Mucosa of descending colon (tissue), 3 donors: ENCODE data around the gene U2AF2. TPM values are rescaled to one million over a fixed set of nuclear protein-coding genes. Genes with fewer than 3 reads are reported as not detected.
A peak's percentile ranks its signal among the peaks of the same experiment; 100 is the strongest.

Source experiments
- ATAC-seq: fragments of 200-7000 bp; cut with Tn5 transposase; one replicate; pipeline ENCODE4 v1.9.1; 2020; ENCODE audit warnings: mild to moderate bottlenecking, moderate library complexity
- DNase-seq, 3 donors: peaks; one replicate each; pipeline ENCODE4 v3.0.0-alpha.2; 2020
- H3K36me3 ChIP-seq: fragments of 200-600 bp; one replicate; pipeline ENCODE4 v1.8.0; 2021; ENCODE audit warnings: low read depth, mild to moderate bottlenecking
- H3K4me1 ChIP-seq: fragments of 200-600 bp; one replicate; pipeline ENCODE4 v1.8.0; 2021; ENCODE audit warnings: low read depth, mild to moderate bottlenecking
- H3K4me3 ChIP-seq: fragments of 200-600 bp; one replicate; pipeline ENCODE4 v1.8.0; 2021; ENCODE audit warnings: mild to moderate bottlenecking
- H3K9me3 ChIP-seq: fragments of 200-600 bp; one replicate; pipeline ENCODE4 v1.8.0; 2021; ENCODE audit warnings: mild to moderate bottlenecking
- CTCF ChIP-seq: fragments of 200-600 bp; IDR thresholded peaks from one replicate; pipeline ENCODE4 v1.8.0; 2022; ENCODE audit warnings: antibody characterized with exemption, mild to moderate bottlenecking
- intact Hi-C, 2 donors: fragments of 100-400 bp; cut with DNase I in 1 of 2; cut with micrococcal nuclease in 1 of 2; formaldehyde crosslinking; loops; one replicate each; pipeline versions ENCODE4 v1.11.0 to v1.11.1; 2022; cut with DNase I, micrococcal nuclease
- total RNA-seq, 3 donors: library from RNA; stranded (reverse); fragmentation: NEBNext Ultra II Directional in 2 of 3; extraction: Animal tissue kit (Norgen Biotek cat#: 25700) in 2 of 3; gene quantifications; one replicate each; pipeline versions ENCODE4 v1.2.1 to v1.2.4, GENCODE V29; 2021 to 2023
- donor health status: DM: no; HTN: no; CAD: no; lungs with moderate emphysema.
- donor health status: DM: no; HTN: no; CAD: no.
- donor health status: DM: no; HTN: yes; CAD: no.

The U2AF2 gene
- total RNA-seq, 3 donors from 2014 or later, result 162 to 194 (median 163) TPM

DNA sequence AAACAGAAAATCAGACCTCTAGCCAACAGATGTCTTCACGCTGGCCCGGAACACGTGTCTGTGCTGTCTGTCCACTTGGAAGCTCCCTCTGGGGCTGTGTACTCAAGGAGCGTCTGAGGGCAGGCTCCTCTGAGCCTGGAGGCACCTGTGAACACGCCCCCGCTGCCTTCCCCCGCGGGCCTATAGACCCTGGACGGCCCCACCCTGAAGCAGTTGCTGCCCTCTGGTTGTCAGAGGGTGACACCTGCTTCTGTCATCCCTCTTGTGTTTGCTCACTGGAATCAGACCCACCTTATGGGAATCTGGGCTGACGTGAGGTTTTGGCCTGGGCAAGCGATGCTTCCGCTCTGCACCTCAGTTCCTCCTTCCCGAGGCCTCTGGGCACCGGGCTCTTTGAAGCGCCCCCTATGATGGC is 39.4 kb downstream of the U2AF2 start:
- Histone ChIP-seq H3K36me3 (no peaks in the 10 kb centered on the region), H3K4me3 (no peak overlapping the region), H3K4me1 (peaks cover 5% of the 10 kb centered on the region), H3K9me3 (no peaks in the 10 kb centered on the region)
- no peak for TF ChIP-seq CTCF
- DNase-seq (peak; percentile 75 to 86 (median 76)), ATAC-seq (peak; percentile 93)
- intact Hi-C loops, result no loop called here

- no peak for TF ChIP-seq CTCF
- ATAC-seq (no peak), DNase-seq (peak in 1 of 3 donors; percentile 56)
- Histone ChIP-seq H3K36me3 (no peaks in the 10 kb centered on the region), H3K4me1 (no peaks in the 10 kb centered on the region), H3K4me3 (no peak overlapping the region), H3K9me3 (no peaks in the 10 kb centered on the region)
- intact Hi-C loops, result no loop called here
These were observed 40.0 kb downstream of the U2AF2 start for GRCh38 chr19:55694656-55695491.

DNA sequence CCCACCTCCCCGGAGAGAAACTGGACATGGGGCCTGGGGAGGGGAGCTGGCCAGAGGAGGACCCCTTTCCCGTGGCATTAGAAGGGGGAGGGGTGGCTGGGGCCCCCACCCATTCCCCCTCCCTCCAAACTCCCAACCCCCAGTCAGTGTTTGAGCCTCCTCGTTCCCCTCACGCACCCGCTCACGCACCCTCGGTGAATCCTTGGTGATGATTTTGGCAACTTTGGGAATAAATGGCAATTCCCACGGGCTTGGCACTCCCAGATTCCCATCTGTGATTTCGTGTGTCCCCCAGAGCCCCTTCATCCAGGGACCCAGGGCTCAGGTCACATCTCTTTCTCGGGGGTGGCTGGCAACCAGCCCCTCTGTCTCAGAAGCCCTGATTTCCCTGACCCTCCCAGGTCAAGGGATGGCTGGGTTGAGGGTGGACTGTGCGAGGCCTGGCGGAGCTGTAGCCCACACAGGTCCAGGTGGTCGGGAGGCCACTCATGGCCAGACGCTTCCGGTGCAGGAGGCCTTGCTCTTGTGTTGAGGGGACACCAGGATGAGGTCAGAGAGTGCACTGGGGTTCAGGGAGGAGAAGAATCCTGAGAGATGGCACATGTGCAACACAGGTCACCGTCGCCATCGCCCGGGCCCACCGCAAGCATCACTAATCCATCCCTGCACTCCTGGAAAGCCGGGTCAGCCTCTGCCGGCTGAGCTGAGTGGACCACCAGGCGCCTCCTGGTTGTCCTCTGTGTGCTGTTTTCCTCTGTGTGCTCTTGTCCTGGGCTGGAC is 40.9 kb downstream of the U2AF2 start:
- ATAC-seq (no peak), DNase-seq (peak in 1 of 3 donors; percentile 33)
- intact Hi-C loops, result no loop called here
- Histone ChIP-seq H3K4me1 (no peaks in the 10 kb centered on the region), H3K9me3 (no peaks in the 10 kb centered on the region), H3K4me3 (no peak overlapping the region), H3K36me3 (no peaks in the 10 kb centered on the region)
- TF ChIP-seq CTCF, result no peak

DNA sequence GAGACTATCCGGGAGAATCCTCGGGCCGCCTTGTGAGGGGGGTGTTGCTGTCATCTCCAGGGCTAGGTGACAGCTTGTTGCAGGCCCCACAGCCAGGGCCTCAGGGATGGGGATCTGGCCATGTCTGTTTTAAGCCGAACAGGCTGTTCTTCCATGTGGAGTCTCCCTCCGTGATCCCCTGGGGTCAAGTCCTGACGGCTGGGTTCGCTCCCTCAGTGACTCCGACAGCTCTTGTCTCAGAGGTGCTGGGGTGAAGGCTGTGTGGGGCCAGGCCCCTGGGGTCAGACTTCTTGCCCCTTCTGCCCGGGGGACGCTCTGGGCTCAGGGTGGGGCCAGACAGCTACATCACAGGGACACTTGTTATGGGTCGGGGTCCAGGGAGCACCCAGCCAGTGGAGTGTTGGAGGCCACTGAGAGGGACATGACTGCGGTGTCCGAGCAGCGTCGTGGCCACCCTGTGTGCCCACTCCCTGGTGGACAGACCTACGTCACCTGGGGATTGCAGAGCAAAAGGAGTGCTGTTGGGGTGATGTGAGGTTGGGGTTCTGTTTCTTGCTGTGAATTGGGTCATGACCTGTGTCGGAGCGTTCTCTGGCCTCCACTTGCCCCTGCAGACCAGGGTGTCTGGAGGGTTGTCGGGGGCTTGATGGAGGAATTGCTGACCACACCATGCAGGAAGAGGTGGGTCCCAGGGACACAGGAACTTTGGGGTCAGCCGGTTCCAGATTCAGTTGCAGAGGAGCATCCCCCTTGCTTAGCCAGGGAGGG is 41.6 kb downstream of the U2AF2 start:
- Histone ChIP-seq H3K4me1 (no peaks in the 10 kb centered on the region), H3K4me3 (no peak overlapping the region), H3K9me3 (no peaks in the 10 kb centered on the region), H3K36me3 (no peaks in the 10 kb centered on the region)
- intact Hi-C loops, result no loop called here
- no peak for DNase-seq
- no peak for TF ChIP-seq CTCF
- no peak for ATAC-seq

DNA sequence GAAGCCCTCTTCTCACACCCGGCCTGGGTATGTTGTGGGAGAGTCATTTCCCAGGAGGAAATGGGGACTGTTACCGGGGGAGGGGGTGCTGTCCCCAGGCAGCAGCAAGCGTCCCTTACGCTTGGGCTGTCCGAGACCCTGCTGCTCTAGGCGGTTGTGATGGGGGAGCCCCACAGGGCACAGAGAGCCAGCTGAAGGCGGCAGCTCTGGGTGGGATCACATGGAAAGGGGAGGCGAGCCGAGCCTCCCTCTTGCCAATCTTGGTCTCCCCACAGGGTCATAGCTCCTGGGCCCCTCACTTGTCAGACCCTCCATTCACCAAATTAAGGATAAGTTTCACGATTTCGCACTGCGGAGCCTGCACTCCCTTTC is 42.2 kb downstream of the U2AF2 start:
- TF ChIP-seq CTCF, result no peak
- H3K36me3 ChIP-seq, result no peaks in the 10 kb centered on the region
- DNase-seq (no peak), ATAC-seq (no peak)
- no peaks in the 10 kb centered on the region for H3K4me1 ChIP-seq
- no peak overlapping the region for H3K4me3 ChIP-seq
- no peaks in the 10 kb centered on the region for H3K9me3 ChIP-seq
- intact Hi-C loops, result no loop called here
